ENCODE results near the gene GPC3. TPM values are rescaled to one million over a fixed set of nuclear protein-coding genes. Genes with fewer than 3 reads are reported as not detected.

Gene GPC3
- total and polyA plus RNA-seq, 8 donors, result 0.46 to 137 (median 4.4) TPM

GRCh38 chrX:133636009-133636408 lies 349.4 kb downstream of the GPC3 start:
- H3K36me3 ChIP-seq, result no peaks in the 10 kb centered on the region
- intact Hi-C loops (cut with DNase I; ENCODE audit: low total_unique reads), result no loop called here

GRCh38 chrX:133634416-133634815 lies 351.0 kb downstream of the GPC3 start:
- Histone ChIP-seq H3K9me3 (no peaks in the 10 kb centered on the region), H3K36me3 (no peaks in the 10 kb centered on the region), H3K4me3 (no peak overlapping the region), H3K27ac (no peak overlapping the region), H3K27me3 (no peaks in the 10 kb centered on the region), H3K4me1 (no peaks in the 10 kb centered on the region)
- no peak for TF ChIP-seq POLR2A (IDR thresholded peaks at IDR 0.05)
- no peak for TF ChIP-seq CTCF (IDR thresholded peaks at IDR 0.05)
- TF ChIP-seq EP300 (IDR thresholded peaks at IDR 0.05), result no peak
- TF ChIP-seq POLR2AphosphoS5 (IDR thresholded peaks at IDR 0.05), result no peak
- DNase-seq, result no peak
- 71 to 100% (median 86%) methylated on average over 1 of the region's 1 CpG for WGBS, 5 donors
- intact Hi-C loops (cut with DNase I; ENCODE audit: low total_unique reads), result no loop called here

More at GRCh38 chrX:133636009-133636408, 349.4 kb downstream of the GPC3 start:
- H3K9me3 ChIP-seq, result no peaks in the 10 kb centered on the region
- TF ChIP-seq EP300 (IDR thresholded peaks at IDR 0.05) (no peak), CTCF (IDR thresholded peaks at IDR 0.05) (no peak), POLR2A (IDR thresholded peaks at IDR 0.05) (no peak), POLR2AphosphoS5 (IDR thresholded peaks at IDR 0.05) (no peak)
- H3K27me3 ChIP-seq, result no peaks in the 10 kb centered on the region
- no peak overlapping the region for H3K27ac ChIP-seq
- WGBS, 5 donors, result 76 to 90% (median 87%) methylated on average over 6 of the region's 6 CpGs
- no peak for DNase-seq
- no peaks in the 10 kb centered on the region for H3K4me1 ChIP-seq
- no peak overlapping the region for H3K4me3 ChIP-seq

DNA sequence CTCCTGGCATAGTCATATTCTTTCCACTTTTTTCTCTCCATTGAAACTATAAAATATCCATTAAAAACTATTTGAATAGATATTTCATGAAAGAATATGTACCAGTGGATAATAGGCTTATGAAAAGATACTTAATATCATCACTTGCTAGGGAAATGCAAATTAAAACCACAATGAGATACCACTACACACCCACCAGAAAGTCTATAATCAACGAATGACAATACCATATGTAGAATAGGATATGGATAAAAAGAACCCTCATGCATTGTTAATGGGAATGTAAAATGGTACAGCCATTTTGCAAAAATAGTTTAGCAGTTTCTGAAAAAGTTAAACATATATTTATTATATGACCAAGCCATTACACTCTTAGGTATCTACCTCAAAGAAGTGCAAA lies 351.4 kb downstream of the GPC3 start:
- no peaks in the 10 kb centered on the region for H3K9me3 ChIP-seq
- intact Hi-C loops (cut with DNase I; ENCODE audit: low total_unique reads), result no loop called here
- H3K36me3 ChIP-seq, result no peaks in the 10 kb centered on the region
- TF ChIP-seq POLR2A (IDR thresholded peaks at IDR 0.05) (no peak), EP300 (IDR thresholded peaks at IDR 0.05) (no peak), POLR2AphosphoS5 (IDR thresholded peaks at IDR 0.05) (no peak), CTCF (IDR thresholded peaks at IDR 0.05) (no peak)
- H3K4me3 ChIP-seq, result no peak overlapping the region
- no peaks in the 10 kb centered on the region for H3K27me3 ChIP-seq
- no peak overlapping the region for H3K27ac ChIP-seq
- no peak for DNase-seq
- no peaks in the 10 kb centered on the region for H3K4me1 ChIP-seq
- 62 to 100% (median 87%) methylated on average over 1 of the region's 1 CpG for WGBS, 5 donors

GRCh38 chrX:133633162-133633561 lies 352.2 kb downstream of the GPC3 start:
- no peak overlapping the region for H3K27ac ChIP-seq
- no peak for DNase-seq
- H3K27me3 ChIP-seq, result no peaks in the 10 kb centered on the region
- no peaks in the 10 kb centered on the region for H3K4me1 ChIP-seq
- H3K4me3 ChIP-seq, result no peak overlapping the region
- H3K36me3 ChIP-seq, result no peaks in the 10 kb centered on the region
- intact Hi-C loops (cut with DNase I; ENCODE audit: low total_unique reads), result no loop called here
- TF ChIP-seq EP300 (IDR thresholded peaks at IDR 0.05) (no peak), POLR2A (IDR thresholded peaks at IDR 0.05) (no peak), CTCF (IDR thresholded peaks at IDR 0.05) (no peak), POLR2AphosphoS5 (IDR thresholded peaks at IDR 0.05) (no peak)
- no peaks in the 10 kb centered on the region for H3K9me3 ChIP-seq

All from stomach (tissue), 9 donors.